Activated CD4-positive, alpha-beta T cell treated with anti-CD3 and anti-CD28 coated beads, Interleukin-2, amount 10 ng/mL, durations not matched to agents 7 days and 5 days (primary cell): ENCODE measurements around the gene PITPNC1. TPM values are rescaled to one million over a fixed set of nuclear protein-coding genes. Genes with fewer than 3 reads are reported as not detected.
"Not testable (repeated sequence)": the region's sequence is repeated elsewhere in the genome, so short reads cannot be mapped to it uniquely, and the experiment has no call there.

Experiments
- CTCF ChIA-PET: fragments of 350-600 bp; sonication (Branson Sonifier 250); formaldehyde crosslinking; loops from one replicate; lab custom pipeline; 2021; ENCODE audit warnings: antibody characterized with exemption; lab: Charles Lee
- POLR2A ChIA-PET: fragments of 350-600 bp; sonication (Branson Sonifier 250); formaldehyde crosslinking; loops from one replicate; lab custom pipeline; 2021; ENCODE audit warnings: antibody characterized with exemption; lab: Charles Lee
- DNase-seq: peaks from one replicate; pipeline ENCODE4 v3.0.0-alpha.2; 2020
- H3K27ac Mint-ChIP-seq: one replicate; pipeline ENCODE4 v1.8.0; 2021; ENCODE audit warnings: mild to moderate bottlenecking, moderate library complexity, mixed read lengths
- H3K27me3 Mint-ChIP-seq: one replicate; pipeline ENCODE4 v1.8.0; 2021; ENCODE audit warnings: mixed read lengths
- H3K36me3 Mint-ChIP-seq: one replicate; pipeline ENCODE4 v1.8.0; 2021; ENCODE audit warnings: low read depth, mixed read lengths
- H3K4me1 Mint-ChIP-seq: one replicate; pipeline ENCODE4 v1.8.0; 2021; ENCODE audit warnings: mixed read lengths
- H3K4me3 Mint-ChIP-seq: one replicate; pipeline ENCODE4 v1.8.0; 2021; ENCODE audit warnings: mild to moderate bottlenecking, moderate library complexity, mixed read lengths
- H3K9me3 Mint-ChIP-seq: one replicate; pipeline ENCODE4 v1.8.0; 2021; ENCODE audit warnings: mixed read lengths
- total RNA-seq, 2 experiments: library from RNA; stranded (reverse); gene quantifications; one replicate each; pipeline ENCODE4 v1.2.3, GENCODE V29; 2021

PITPNC1 gene
- total RNA-seq, 2 experiments from 2014 or later, result 57.0 to 67.1 TPM

- DNase-seq, H3K27me3 Mint-ChIP-seq, H3K9me3 Mint-ChIP-seq, H3K4me3 Mint-ChIP-seq: not testable (repeated sequence)
- Mint-ChIP-seq H3K4me1 (peaks cover 67% of the 10 kb centered on the region), H3K36me3 (peaks cover 19% of the 10 kb centered on the region), H3K27ac (peak overlapping the region; percentile 75)
- ChIA-PET CTCF (interaction anchor here (0.6 to 3.4 kb wide), 3 partner anchors 9 to 624 kb away, joined by 3 to 18 read pairs (median 3); no protein-coding TSS in a partner anchor), POLR2A (interaction anchor here (1.0 kb wide), 1 partner anchor 8 kb away, joined by 3 read pairs; no protein-coding TSS in a partner anchor)
These were observed 53.4 kb downstream of the PITPNC1 start for GRCh38 chr17:67430515-67430914.

- peaks cover 3% of the 10 kb centered on the region for H3K9me3 Mint-ChIP-seq
- no peak overlapping the region for H3K4me3 Mint-ChIP-seq
- H3K36me3 Mint-ChIP-seq, result peaks cover 20% of the 10 kb centered on the region
- CTCF ChIA-PET, result interaction anchor here (0.6 to 3.4 kb wide), 8 partner anchors 10 to 625 kb away, joined by 3 to 18 read pairs (median 4); no protein-coding TSS in a partner anchor
- POLR2A ChIA-PET, result interaction anchor here (1.0 kb wide), 1 partner anchor 9 kb away, joined by 3 read pairs; no protein-coding TSS in a partner anchor
- no peaks in the 10 kb centered on the region for H3K27me3 Mint-ChIP-seq
- no peak for DNase-seq
- peak overlapping the region; percentile 37 for H3K27ac Mint-ChIP-seq
- H3K4me1 Mint-ChIP-seq, result peaks cover 68% of the 10 kb centered on the region
These were observed 54.4 kb downstream of the PITPNC1 start for GRCh38 chr17:67431249-67432015.

- ChIA-PET POLR2A (no interaction called here), CTCF (interaction anchor here (1.1 to 3.4 kb wide), 7 partner anchors 9 to 170 kb away, joined by 3 to 18 read pairs (median 4); no protein-coding TSS in a partner anchor)
- Mint-ChIP-seq H3K4me3 (no peak overlapping the region), H3K27ac (peak overlapping the region; percentile 95), H3K4me1 (peaks cover 78% of the 10 kb centered on the region), H3K27me3 (no peaks in the 10 kb centered on the region), H3K9me3 (peaks cover 3% of the 10 kb centered on the region), H3K36me3 (peaks cover 21% of the 10 kb centered on the region)
- DNase-seq, result no peak
These were observed 56.3 kb downstream of the PITPNC1 start for GRCh38 chr17:67433248-67433924.

DNA sequence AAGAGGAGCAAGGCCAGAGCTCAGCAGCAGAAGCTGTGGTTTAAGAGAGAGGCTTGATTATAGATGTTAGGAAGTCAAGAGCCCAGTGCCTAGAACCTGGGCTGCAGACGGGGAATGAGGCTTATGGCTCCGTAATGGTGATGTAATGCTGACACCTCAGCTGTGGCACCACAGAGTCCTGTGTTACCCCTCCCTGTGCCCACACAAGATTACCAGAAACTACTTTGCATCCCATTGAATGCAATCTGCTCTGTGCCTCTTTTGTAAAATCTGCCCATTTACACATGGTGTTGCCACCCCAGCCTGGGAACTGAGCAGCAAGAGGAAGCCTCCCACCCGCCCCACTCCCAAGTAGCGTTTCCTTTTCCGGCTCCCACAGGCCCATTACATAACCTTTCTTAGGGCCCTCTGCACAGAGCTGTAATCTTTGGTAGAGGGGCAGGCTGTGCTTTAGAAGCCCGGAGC, 57.0 kb downstream of the PITPNC1 start:
- Mint-ChIP-seq H3K27ac (peak overlapping the region; percentile 95), H3K36me3 (peaks cover 21% of the 10 kb centered on the region), H3K9me3 (peaks cover 3% of the 10 kb centered on the region), H3K4me1 (peaks cover 84% of the 10 kb centered on the region), H3K27me3 (no peaks in the 10 kb centered on the region), H3K4me3 (peak overlapping the region; percentile 36)
- POLR2A ChIA-PET, result no interaction called here
- CTCF ChIA-PET, result interaction anchor here (1.1 to 3.4 kb wide), 7 partner anchors 10 to 169 kb away, joined by 3 to 18 read pairs (median 4); no protein-coding TSS in a partner anchor
- peak; percentile 57 for DNase-seq

GRCh38 chr17:67435122-67435521, 58.0 kb downstream of the PITPNC1 start:
- peaks cover 22% of the 10 kb centered on the region for H3K36me3 Mint-ChIP-seq
- ChIA-PET POLR2A (no interaction called here), CTCF (interaction anchor here (1.4 to 1.8 kb wide), 3 partner anchors 16 to 56 kb away, joined by 4 to 8 read pairs (median 4); no protein-coding TSS in a partner anchor)
- peaks cover 89% of the 10 kb centered on the region for H3K4me1 Mint-ChIP-seq
- peaks cover 3% of the 10 kb centered on the region for H3K9me3 Mint-ChIP-seq
- H3K27me3 Mint-ChIP-seq, result no peaks in the 10 kb centered on the region
- peak overlapping the region; percentile 40 for H3K4me3 Mint-ChIP-seq
- H3K27ac Mint-ChIP-seq, result peak overlapping the region; percentile 95
- DNase-seq, result peak; percentile 76

DNA sequence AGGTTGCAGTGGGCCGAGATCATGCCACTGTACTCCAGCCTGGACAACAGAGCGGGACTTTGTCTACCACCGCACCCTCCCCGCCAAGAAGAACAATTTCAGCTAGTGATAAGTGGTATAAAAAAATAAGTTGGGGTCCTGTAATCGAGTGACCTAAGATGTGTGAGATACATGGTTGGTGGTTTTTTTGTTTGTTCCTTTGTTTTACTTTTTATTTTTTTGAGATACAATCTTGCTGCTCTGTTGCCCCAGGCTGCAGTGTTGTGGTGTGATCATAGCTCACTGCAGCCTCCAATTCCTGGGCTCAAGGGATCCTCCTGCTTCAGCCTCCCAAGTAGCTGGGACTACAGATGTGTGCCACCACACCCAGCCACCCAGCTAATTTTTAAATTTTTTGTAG, 58.7 kb downstream of the PITPNC1 start:
- no peak for DNase-seq
- Mint-ChIP-seq H3K4me3 (no peak overlapping the region), H3K27me3 (no peaks in the 10 kb centered on the region), H3K9me3 (peaks cover 3% of the 10 kb centered on the region), H3K4me1 (peaks cover 85% of the 10 kb centered on the region), H3K36me3 (peaks cover 22% of the 10 kb centered on the region), H3K27ac (peak overlapping the region; percentile 95)
- CTCF ChIA-PET, result interaction anchor here (1.4 to 1.8 kb wide), 2 partner anchors 39 to 56 kb away, joined by 4 to 8 read pairs; no protein-coding TSS in a partner anchor
- POLR2A ChIA-PET, result no interaction called here

DNA sequence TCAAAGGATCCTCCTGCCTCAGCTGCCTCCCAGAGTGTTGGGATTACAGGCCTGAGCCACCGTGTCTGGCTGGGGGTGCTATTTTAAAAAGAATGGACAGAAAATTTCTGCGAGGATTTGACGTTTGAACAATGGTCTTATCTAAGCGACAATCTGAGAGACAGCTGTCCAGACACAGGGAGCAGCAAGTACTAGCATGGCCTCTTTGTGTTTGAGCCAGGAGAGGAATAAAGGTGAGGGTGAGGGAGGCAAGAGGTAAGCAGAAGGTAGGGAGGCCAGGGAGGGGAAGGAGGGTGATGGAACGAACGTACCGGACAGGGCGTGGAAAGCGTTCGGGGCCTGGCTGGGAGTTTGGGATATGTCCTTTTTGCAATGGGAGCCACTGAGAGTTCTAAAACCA, 59.2 kb downstream of the PITPNC1 start:
- H3K9me3 Mint-ChIP-seq, result peaks cover 3% of the 10 kb centered on the region
- no peak for DNase-seq
- no peaks in the 10 kb centered on the region for H3K27me3 Mint-ChIP-seq
- peak overlapping the region; percentile 26 for H3K4me3 Mint-ChIP-seq
- CTCF ChIA-PET, result no interaction called here
- peaks cover 22% of the 10 kb centered on the region for H3K36me3 Mint-ChIP-seq
- POLR2A ChIA-PET, result no interaction called here
- H3K27ac Mint-ChIP-seq, result peak overlapping the region; percentile 95
- peaks cover 87% of the 10 kb centered on the region for H3K4me1 Mint-ChIP-seq

- Mint-ChIP-seq H3K27me3 (no peaks in the 10 kb centered on the region), H3K4me3 (no peak overlapping the region), H3K4me1 (peaks cover 82% of the 10 kb centered on the region), H3K9me3 (no peaks in the 10 kb centered on the region), H3K36me3 (peaks cover 22% of the 10 kb centered on the region), H3K27ac (peak overlapping the region; percentile 60)
- CTCF ChIA-PET, result interaction anchor here (0.7 to 2.0 kb wide), 3 partner anchors 19 to 156 kb away, joined by 3 to 7 read pairs (median 4); no protein-coding TSS in a partner anchor
- DNase-seq, result no peak
- POLR2A ChIA-PET, result no interaction called here
These were observed 61.6 kb downstream of the PITPNC1 start for GRCh38 chr17:67438667-67439066.

DNA sequence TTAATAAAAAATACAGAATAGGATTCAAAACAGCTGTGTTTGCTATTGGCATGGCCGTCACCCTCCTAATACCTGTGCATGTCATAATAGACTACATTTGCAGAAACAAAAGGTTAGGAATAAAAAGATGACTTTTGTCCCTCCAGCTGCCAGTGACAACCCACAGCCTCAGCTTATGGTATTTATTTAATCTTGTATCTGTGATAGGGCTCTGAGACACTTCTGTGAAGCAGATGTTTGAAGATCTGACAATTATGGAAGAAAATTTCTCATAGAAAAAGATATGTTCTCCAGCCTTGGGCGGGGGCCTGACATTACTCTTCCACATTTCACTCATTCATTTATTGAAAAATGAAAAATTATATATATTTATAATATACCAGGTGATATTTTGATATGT, 62.2 kb downstream of the PITPNC1 start:
- no peaks in the 10 kb centered on the region for H3K9me3 Mint-ChIP-seq
- peaks cover 23% of the 10 kb centered on the region for H3K36me3 Mint-ChIP-seq
- H3K27ac Mint-ChIP-seq, result peak overlapping the region; percentile 94
- POLR2A ChIA-PET, result interaction anchor here (2.7 kb wide), 1 partner anchor 36 kb away, joined by 13 read pairs; no protein-coding TSS in a partner anchor
- no peaks in the 10 kb centered on the region for H3K27me3 Mint-ChIP-seq
- no peak for DNase-seq
- H3K4me1 Mint-ChIP-seq, result peaks cover 80% of the 10 kb centered on the region
- no peak overlapping the region for H3K4me3 Mint-ChIP-seq
- CTCF ChIA-PET, result interaction anchor here (0.9 to 2.0 kb wide), 3 partner anchors 15 to 61 kb away, joined by 3 to 7 read pairs (median 3); no protein-coding TSS in a partner anchor

- POLR2A ChIA-PET, result interaction anchor here (0.6 to 2.7 kb wide), 7 partner anchors 10 to 50 kb away, joined by 3 to 13 read pairs (median 8); no protein-coding TSS in a partner anchor
- no peaks in the 10 kb centered on the region for H3K9me3 Mint-ChIP-seq
- H3K4me1 Mint-ChIP-seq, result peaks cover 77% of the 10 kb centered on the region
- no peak for DNase-seq
- peaks cover 22% of the 10 kb centered on the region for H3K36me3 Mint-ChIP-seq
- no peaks in the 10 kb centered on the region for H3K27me3 Mint-ChIP-seq
- peak overlapping the region; percentile 71 for H3K4me3 Mint-ChIP-seq
- H3K27ac Mint-ChIP-seq, result peak overlapping the region; percentile 97
- CTCF ChIA-PET, result interaction anchor here (0.6 to 2.1 kb wide), 16 partner anchors 8 to 200 kb away, joined by 3 to 14 read pairs (median 4); no protein-coding TSS in a partner anchor
These were observed 63.4 kb downstream of the PITPNC1 start for GRCh38 chr17:67440277-67441051.

DNA sequence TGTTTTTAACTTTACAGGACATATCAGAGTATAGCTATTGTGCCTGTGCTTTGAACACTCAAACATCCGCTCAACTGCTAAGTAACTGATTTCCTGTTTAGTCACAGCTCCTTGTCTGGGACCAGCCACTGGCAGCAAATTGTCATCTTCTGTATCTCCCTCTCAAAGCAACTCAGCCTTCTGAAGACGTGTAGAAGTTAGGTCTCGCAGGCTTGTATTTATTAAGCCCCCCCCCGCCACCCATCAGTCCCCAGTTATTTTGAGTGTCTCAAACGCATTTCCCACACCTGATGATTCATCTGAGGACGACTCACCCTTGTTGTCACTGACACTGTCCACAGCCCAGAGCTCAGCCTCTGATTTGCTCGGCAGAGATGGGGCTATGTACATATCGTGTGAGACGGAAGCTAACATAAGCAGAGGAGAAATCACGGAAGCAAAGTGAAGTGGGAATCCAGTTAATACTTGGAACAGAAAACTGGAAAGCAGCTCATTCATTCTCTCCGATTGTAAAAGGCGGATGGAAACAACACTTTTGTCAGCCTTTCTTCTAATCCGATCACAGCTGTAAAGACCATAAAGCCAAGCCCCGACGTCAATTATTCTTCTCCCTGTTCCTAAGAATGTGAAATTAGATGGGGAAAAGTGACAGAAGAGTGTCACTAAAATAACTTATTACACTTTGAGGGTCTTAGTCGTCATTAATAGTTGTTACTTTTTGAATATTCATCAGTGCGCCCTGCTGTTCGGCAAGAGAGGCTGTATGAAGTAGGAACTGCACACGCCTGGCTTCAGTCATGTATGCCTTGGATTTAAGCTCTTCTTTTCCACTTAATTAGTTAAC, 64.2 kb downstream of the PITPNC1 start:
- Mint-ChIP-seq H3K9me3 (no peaks in the 10 kb centered on the region), H3K27ac (peak overlapping the region; percentile 97), H3K4me1 (peaks cover 76% of the 10 kb centered on the region), H3K36me3 (peaks cover 20% of the 10 kb centered on the region), H3K4me3 (peak overlapping the region; percentile 71), H3K27me3 (no peaks in the 10 kb centered on the region)
- POLR2A ChIA-PET, result interaction anchor here (0.6 to 2.7 kb wide), 7 partner anchors 9 to 51 kb away, joined by 3 to 13 read pairs (median 8); no protein-coding TSS in a partner anchor
- DNase-seq, result peak; percentile 81
- CTCF ChIA-PET, result interaction anchor here (0.6 to 2.1 kb wide), 16 partner anchors 8 to 98 kb away, joined by 3 to 14 read pairs (median 5); no protein-coding TSS in a partner anchor
